Measurements from ENCODE around the gene ACTC1.
"Not testable (repeated sequence)": the region's sequence is repeated elsewhere in the genome, so short reads cannot be mapped to it uniquely, and the experiment has no call there.

- not testable (repeated sequence) for TF ChIP-seq CTCF (IDR thresholded peaks at IDR 0.05; ENCODE audit: borderline replicate concordance, extremely low read depth, low read length, poor library complexity, severe bottlenecking); EZH2 (IDR thresholded peaks at IDR 0.05; ENCODE audit: borderline replicate concordance, low read depth, low read length, severe bottlenecking)
Measured at GRCh38 chr15:34807241-34807640, 11.9 kb upstream of the ACTC1 start.

Measured in DND-41 (cell line).